Pancreas (tissue), 10 donors: ENCODE measurements around the gene PPFIBP1. TPM values are rescaled to one million over a fixed set of nuclear protein-coding genes. Genes with fewer than 3 reads are reported as not detected.
"Not testable (repeated sequence)": the region's sequence is repeated elsewhere in the genome, so short reads cannot be mapped to it uniquely, and the experiment has no call there.

Source experiments
- ATAC-seq, 4 donors: fragments of 200-7000 bp; cut with Tn5 transposase; one replicate each; pipeline versions ENCODE4 v1.8.0 to v1.9.1; 2020; ENCODE audit warnings: mild to moderate bottlenecking in 4 of 4, moderate library complexity in 4 of 4
- DNase-seq, 6 donors: peaks; one replicate each; pipeline ENCODE4 v3.0.0-alpha.2; 2020
- FAIRE-seq: peaks from 2 replicates; lab custom pipeline; 2012; peaks lifted over from hg19 to GRCh38; lab: Jason Lieb, UNC
- H3K27ac ChIP-seq, 4 donors: fragments of 200-600 bp; sonication (generic); 1 replicate in 3 of 4; 2 replicates in 1 of 4; pipeline versions ENCODE4 v1.5.0 to v1.8.0; 2020
- H3K27me3 ChIP-seq, 4 donors: fragments of 200-600 bp; one replicate each; pipeline ENCODE4 v1.8.0; 2021
- H3K36me3 ChIP-seq, 3 donors: fragments of 200-600 bp; sonication (generic) in 1 of 3; one replicate each; pipeline versions ENCODE4 v1.5.0 to v1.8.0; 2020 to 2021
- H3K4me1 ChIP-seq, 3 donors: fragments of 200-600 bp; one replicate each; pipeline ENCODE4 v1.8.0; 2021
- H3K4me3 ChIP-seq, 4 donors: fragments of 200-600 bp; sonication (generic) in 2 of 4; one replicate each; pipeline versions ENCODE4 v1.5.0 to v1.8.0; 2020 to 2021
- H3K9me3 ChIP-seq, 4 donors: fragments of 200-600 bp; one replicate each; pipeline ENCODE4 v1.8.0; 2021
- CTCF ChIP-seq, 4 donors: fragments of 200-600 bp; sonication (generic) in 3 of 4; IDR thresholded peaks; one replicate each; pipeline versions ENCODE4 v1.5.0 to v1.8.0; 2021; ENCODE audit warnings: antibody characterized with exemption in 4 of 4
- WGBS, 2 donors: extraction: QIAGEN DNeasy Blood & Tissue Kit; methylation state at CpG; one replicate each; pipeline ENCODE4 v1.1.7; 2013; 5-methylcytosine and 5-hydroxymethylcytosine counted together
- intact Hi-C, 3 donors: fragments of 100-400 bp; cut with DNase I; formaldehyde crosslinking; loops; one replicate each; pipeline versions ENCODE4 v1.11.1 to v1.14.2; 2022
- polyA plus RNA-seq, 2 donors: library from polyadenylated mRNA; stranded (reverse); fragments of 200-250 nt; gene quantifications; one replicate each; pipeline ENCODE4 v1.2.3, GENCODE V29; 2013
- total RNA-seq, 6 donors: library from RNA; stranded (reverse); fragmentation: NEBNext Ultra II Directional in 4 of 6; extraction: Animal tissue kit (Norgen Biotek cat#: 25700) in 4 of 6; gene quantifications; one replicate each; pipeline versions ENCODE4 v1.2.1 to v1.2.4, GENCODE V29; 2021 to 2023
- donor health status: healthy with polysubstance abuse.
- donor health status: DM: no; HTN: no; CAD: no; lungs with moderate emphysema.
- donor health status: DM: no; HTN: no; CAD: no.
- donor health status: control.
- donor health status: control.
- donor health status: Bipolar disorder and iron deficiency.
- donor health status: DM: yes; HTN: yes; CAD: no.
- donor health status: DM: no; HTN: no; CAD: no.
- donor health status: DM: no; HTN: no; CAD: no.
- donor health status: DM: yes; HTN: yes; CAD: no.

PPFIBP1 gene
- total and polyA plus RNA-seq, 8 donors: 12.1 to 50.3 (median 32.9) TPM

GRCh38 chr12:27631365-27631764 is 107.4 kb downstream of the PPFIBP1 start:
- intact Hi-C loops: no loop called here
- Histone ChIP-seq H3K9me3 (no peaks in the 10 kb centered on the region), H3K27ac (no peak overlapping the region), H3K27me3 (no peaks in the 10 kb centered on the region), H3K4me1 (peaks cover 0 to 11% (median 10%) of the 10 kb centered on the region in 3 donors), H3K36me3 (no peaks in the 10 kb centered on the region), H3K4me3 (no peak overlapping the region)
- no peak for ATAC-seq
- WGBS, 2 donors: 84 to 87% methylated on average over 5 of the region's 5 CpGs
- DNase-seq: no peak
- FAIRE-seq: no peak
- no peak for TF ChIP-seq CTCF (IDR thresholded peaks at IDR 0.05)

GRCh38 chr12:27631813-27632491 is 107.9 kb downstream of the PPFIBP1 start:
- intact Hi-C loops: no loop called here

DNA sequence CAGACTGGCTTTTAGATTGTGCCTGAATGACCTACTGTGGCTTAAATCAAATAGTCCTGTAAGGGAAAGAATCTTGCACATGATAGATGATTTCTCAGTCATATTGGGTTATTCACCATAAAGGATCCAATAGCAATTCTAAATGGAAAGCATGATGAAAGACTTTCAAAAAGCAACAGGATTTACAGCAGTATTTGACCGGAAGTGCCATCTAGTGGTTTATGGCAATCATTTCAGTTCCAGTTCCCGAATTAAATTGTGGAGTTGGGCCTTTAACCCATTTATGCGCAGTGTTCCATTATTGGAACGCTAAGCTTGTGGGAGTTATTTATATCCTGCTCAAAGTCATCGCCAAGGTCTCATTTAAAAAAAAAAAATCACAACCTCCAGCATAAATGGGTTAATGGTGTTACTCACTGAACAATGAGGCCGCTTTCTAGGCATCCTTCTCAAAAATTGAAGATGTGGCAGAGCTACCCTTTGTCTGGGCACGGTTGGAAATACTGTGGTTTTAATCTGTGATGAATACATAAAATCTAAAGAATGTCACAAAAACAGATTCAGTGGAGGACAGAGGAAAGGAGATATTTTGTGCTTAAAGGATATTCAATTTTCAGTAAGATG is 111.5 kb downstream of the PPFIBP1 start:
- Histone ChIP-seq H3K27me3 (no peaks in the 10 kb centered on the region), H3K9me3 (no peaks in the 10 kb centered on the region), H3K4me1 (peaks cover 0 to 10% (median 4%) of the 10 kb centered on the region in 3 donors), H3K36me3 (no peaks in the 10 kb centered on the region), H3K4me3 (no peak overlapping the region), H3K27ac (no peak overlapping the region)
- DNase-seq: no peak
- intact Hi-C loops: no loop called here
- peak in 3 of 4 donors; percentile 59 to 80 (median 74) for ATAC-seq
- FAIRE-seq: no peak
- peak in 3 of 4 donors; percentile 26 to 44 (median 40) for TF ChIP-seq CTCF (IDR thresholded peaks at IDR 0.05)
- WGBS, 2 donors: 46 to 49% methylated on average over 7 of the region's 7 CpGs

More at GRCh38 chr12:27631813-27632491, 107.9 kb downstream of the PPFIBP1 start:
- peak in 3 of 4 donors; percentile 23 to 41 (median 27) for ATAC-seq
- 3 to 6% methylated on average over 2 of the region's 2 CpGs for WGBS, 2 donors
- Histone ChIP-seq H3K4me1 (peaks cover 0 to 10% (median 8%) of the 10 kb centered on the region in 3 donors), H3K27ac (no peak overlapping the region), H3K4me3 (no peak overlapping the region), H3K36me3 (no peaks in the 10 kb centered on the region), H3K27me3 (no peaks in the 10 kb centered on the region), H3K9me3 (no peaks in the 10 kb centered on the region)
- peak; percentile 29 for FAIRE-seq
- DNase-seq: no peak
- TF ChIP-seq CTCF (IDR thresholded peaks at IDR 0.05): no peak

DNA sequence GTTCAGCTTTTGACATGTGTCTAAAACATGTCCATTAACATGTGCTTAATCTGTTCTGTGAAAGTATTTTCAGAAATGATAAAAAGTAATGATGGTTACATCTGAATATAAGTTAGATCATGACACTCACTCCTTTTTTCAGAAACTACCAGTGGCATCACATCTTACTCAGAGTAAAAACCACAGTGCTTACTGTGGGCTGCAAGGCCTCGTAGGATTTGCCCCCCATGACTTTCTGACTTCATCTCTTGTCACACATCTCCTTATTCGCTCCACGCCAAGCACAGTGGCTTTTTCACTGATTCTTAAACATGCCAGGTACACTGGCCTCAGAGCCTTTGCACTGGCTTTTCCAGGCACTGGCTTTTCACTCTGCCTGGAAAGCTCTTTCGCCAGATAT is 112.6 kb downstream of the PPFIBP1 start:
- H3K4me1 ChIP-seq, intact Hi-C loops, H3K27ac ChIP-seq, ATAC-seq, H3K27me3 ChIP-seq, H3K9me3 ChIP-seq, FAIRE-seq, H3K36me3 ChIP-seq, H3K4me3 ChIP-seq, DNase-seq: not testable (repeated sequence)
- 91 to 94% methylated on average over 3 to 4 of the region's 4 CpGs for WGBS, 2 donors

DNA sequence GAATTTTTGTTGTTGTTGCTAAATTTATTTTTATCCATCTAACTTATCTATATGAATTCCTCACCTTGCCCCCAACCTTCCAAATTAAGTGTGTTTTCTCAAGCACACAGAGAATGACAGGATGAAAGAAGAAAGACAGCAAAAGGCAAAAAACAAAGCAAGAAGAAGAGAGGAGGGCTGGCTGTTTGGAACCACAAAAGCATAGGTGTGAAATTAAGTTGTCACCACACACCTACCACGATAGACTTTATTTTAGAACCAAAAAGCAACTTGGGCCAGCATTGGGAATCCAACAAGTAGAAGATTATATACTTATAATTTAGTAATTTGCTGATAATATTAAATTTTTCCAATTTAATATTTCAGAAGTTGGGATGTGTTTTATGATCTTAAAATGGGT is 113.5 kb downstream of the PPFIBP1 start:
- H3K27ac ChIP-seq: no peak overlapping the region
- no peak for FAIRE-seq
- H3K9me3 ChIP-seq: no peaks in the 10 kb centered on the region
- 88 to 91% methylated on average over 1 of the region's 1 CpG for WGBS, 2 donors
- DNase-seq: no peak
- H3K4me3 ChIP-seq: no peak overlapping the region
- H3K36me3 ChIP-seq: no peaks in the 10 kb centered on the region
- intact Hi-C loops: no loop called here
- no peak for TF ChIP-seq CTCF (IDR thresholded peaks at IDR 0.05)
- ATAC-seq: no peak
- no peaks in the 10 kb centered on the region for H3K27me3 ChIP-seq
- peaks cover 0 to 1% (median 0%) of the 10 kb centered on the region in 3 donors for H3K4me1 ChIP-seq
